Inferior parietal cortex (tissue), 1 donor: ENCODE results near the gene KRTAP21-3.
"Not testable (repeated sequence)": the region's sequence is repeated elsewhere in the genome, so short reads cannot be mapped to it uniquely, and the experiment has no call there.

Experiments used
- DNase-seq: peaks from one replicate; pipeline ENCODE4 v3.0.0-alpha.2; 2016; ENCODE audit errors: extremely low spot score

Gene KRTAP21-3

DNA sequence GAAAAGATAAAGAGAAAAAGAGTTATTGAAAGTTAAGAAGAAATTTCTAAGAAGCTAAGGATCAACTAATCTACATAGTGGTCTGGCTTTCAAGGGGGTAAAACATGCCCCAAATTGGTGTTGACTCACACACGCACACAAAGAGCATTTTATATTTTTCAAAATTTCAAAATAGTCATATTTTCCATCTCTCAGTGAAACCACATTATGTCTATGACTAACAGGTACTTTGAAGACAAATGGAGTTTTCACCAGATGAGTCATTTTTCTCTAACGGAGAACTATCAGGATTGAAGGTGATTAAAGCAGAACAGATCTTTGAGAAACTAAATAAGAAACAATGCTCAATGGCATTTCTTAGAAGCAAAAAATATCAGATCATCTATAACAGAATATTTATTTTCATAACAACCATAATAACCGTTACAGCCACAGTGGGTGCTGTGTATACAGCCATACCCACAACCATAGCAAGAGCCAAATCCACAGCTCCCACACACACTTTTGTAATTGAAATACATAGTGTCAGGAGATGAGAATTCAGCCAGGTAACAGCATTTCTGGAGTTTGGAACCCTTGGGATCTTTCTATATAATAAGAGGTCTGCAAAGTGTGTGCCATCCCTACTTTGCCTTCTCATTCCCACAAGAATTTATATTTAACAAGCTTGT, at the start of gene KRTAP21-3:
Gene KRTAP21-3, minus strand, starts transcription at position 539 of the 671 bp plus-strand sequence. Its CDS starts 18 bp downstream, at position 521.
- DNase-seq, result no peak

- DNase-seq, result no peak
Measured at GRCh38 chr21:30760776-30761175, 42.2 kb upstream of the KRTAP21-3 start.

GRCh38 chr21:30758306-30758705, 39.7 kb upstream of the KRTAP21-3 start:
- no peak for DNase-seq

DNA sequence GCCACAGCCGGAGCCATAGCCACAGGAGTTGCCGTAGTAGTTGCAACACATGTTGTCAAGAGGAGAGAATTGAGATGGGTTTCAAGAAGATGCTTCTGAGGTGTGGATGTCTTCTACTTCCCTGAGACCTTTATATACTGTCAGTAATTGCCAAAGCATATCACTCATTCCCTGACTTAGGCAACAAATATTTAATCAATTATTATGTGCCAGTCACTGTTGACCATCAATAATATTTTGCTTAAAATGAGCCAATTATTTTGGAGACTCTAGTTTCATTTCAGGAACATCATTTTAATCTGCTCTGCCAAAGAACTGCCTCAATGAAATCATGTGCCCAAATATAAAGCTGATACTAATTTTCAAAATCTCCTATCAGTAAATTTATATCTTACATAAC, 36.8 kb upstream of the KRTAP21-3 start, which contains the start of gene KRTAP21-1:
Gene KRTAP21-1, minus strand, starts transcription at position 101 of the 400 bp plus-strand sequence. Its CDS starts 50 bp downstream, at position 51.
- DNase-seq, result not testable (repeated sequence)

- DNase-seq, result no peak
Measured at GRCh38 chr21:30747159-30747558, 28.6 kb upstream of the KRTAP21-3 start, which contains the start of gene KRTAP21-2. Gene KRTAP21-2, minus strand, starts transcription at chr21:30747259. Its CDS starts 57 bp downstream, at chr21:30747202.

- DNase-seq, result no peak
Measured at GRCh38 chr21:30740462-30740861, 21.9 kb upstream of the KRTAP21-3 start.

- DNase-seq, result no peak
Measured at GRCh38 chr21:30733026-30733425, 14.4 kb upstream of the KRTAP21-3 start.

DNA sequence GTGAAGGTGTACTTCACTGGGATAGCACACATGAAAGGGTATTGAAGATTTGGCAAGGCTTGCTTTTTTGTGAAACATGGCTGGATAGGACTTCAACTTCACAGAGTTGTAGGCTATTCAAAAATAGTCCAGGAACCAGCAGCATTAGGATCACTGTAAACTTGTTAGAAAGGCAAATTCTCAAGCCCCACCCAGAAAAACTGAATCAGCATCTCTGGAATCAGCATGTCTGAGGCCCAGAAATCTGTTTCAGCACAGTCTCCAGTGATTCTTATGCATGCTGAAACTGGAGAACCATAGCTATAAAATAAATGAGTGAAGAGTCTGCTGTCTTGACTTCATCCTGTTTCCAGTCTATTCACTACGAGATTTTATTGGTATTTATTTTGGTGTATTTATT, 8.1 kb upstream of the KRTAP21-3 start:
- no peak for DNase-seq

DNA sequence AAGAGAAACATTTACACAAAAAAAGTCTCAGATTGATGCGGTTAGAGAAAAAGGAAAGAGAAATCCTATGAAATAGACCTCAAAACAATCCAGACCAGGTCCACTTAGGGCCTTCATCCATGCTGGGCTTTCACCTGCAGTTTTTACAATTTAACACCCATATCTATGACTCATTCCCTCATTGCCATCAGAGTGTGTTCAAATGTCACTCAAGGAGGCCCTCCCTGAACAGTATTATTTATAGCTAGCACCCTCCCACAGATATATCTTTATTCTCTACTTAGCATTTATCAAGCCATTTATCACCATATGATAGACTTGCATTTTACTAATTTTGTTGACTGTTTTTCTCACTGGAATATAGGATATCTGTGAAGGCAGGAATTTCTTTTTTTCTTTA, 824 bp upstream of the KRTAP21-3 start:
- no peak for DNase-seq

- DNase-seq, result no peak
Measured at GRCh38 chr21:30717105-30717504, 1.5 kb downstream of the KRTAP21-3 start.

- no peak for DNase-seq
Measured at GRCh38 chr21:30714946-30715345, 3.6 kb downstream of the KRTAP21-3 start.

DNA sequence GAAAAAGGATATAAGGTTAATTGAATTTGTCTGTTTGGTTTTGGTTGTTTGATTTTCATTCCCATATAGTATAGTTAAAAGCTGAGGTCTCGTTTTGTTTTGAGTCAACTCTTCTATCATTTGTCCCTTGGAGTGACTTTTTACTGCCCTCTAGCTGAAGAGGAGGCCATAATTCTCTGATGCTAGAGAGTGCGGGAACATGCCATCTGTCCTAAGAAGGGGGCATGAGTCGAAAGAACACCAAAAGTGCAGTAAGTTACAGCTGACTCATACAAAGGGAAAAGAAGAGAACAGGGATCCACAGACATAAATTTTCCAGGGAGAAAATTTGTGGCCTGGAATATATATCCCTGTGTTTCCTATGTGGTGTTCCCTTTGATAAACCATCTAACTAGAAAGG, 4.1 kb downstream of the KRTAP21-3 start:
- DNase-seq, result no peak

DNA sequence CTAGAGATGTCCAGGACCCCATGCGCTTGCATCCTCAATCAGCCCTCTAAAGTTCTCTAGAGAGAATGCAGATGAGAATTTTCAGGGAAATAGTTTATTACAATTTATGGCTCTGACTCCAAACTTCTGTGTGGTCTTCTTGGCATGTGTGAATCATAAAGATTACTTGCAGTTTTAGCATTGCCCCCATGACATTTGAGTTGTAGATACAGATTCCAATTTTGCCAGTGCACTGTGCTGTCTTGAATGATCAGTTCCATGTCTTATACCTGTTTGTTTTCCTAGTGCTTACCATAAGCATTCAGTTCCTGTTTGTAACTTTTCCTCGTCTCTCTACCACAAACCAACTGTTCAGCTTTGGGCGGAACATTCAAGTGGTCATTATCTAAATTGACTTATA, 4.8 kb downstream of the KRTAP21-3 start:
- no peak for DNase-seq

GRCh38 chr21:30710499-30710898, 8.1 kb downstream of the KRTAP21-3 start:
- DNase-seq, result no peak

DNA sequence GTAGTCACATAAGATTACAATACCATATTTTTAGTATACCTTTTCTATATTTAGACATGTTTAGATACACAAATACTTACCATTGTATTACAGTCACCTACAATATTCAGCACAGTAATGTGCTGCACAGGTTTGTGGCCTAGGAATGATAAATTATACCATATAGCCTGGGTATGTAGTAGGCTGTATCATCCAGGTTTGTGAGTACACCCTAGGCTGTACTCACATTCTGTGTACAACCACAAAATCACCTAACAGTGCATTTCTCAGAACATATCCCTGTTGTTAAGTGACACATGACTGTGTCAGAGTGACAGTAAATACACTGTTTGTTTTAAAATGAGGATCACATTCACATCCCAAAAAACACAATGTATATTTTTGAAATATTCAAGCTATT, 11.2 kb downstream of the KRTAP21-3 start:
- DNase-seq, result no peak

GRCh38 chr21:30695956-30696355, 22.6 kb downstream of the KRTAP21-3 start:
- DNase-seq, result no peak

GRCh38 chr21:30689822-30690221, 28.8 kb downstream of the KRTAP21-3 start:
- DNase-seq, result no peak

DNA sequence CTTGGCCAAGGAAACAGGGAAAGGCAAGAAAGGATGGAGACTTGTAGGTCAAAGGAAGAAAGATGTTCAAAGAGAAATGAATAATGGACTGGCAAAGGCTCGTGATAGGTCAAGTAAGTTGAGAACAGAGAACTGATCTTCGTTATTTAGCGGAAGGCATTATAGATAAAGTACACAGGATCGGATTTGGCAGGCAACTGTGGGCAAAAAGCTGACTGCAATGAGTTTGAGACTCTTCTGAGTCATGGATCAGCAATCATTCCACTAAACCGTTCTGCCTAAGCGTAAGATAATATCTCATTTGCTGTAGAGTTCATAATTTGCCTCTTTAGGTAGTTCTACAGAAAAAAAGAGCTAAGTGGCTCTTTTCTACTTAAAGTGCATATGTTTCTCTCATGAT, 34.1 kb downstream of the KRTAP21-3 start:
- DNase-seq, result no peak

GRCh38 chr21:30680586-30680985, 38.0 kb downstream of the KRTAP21-3 start:
- DNase-seq, result no peak

- DNase-seq, result no peak
Measured at GRCh38 chr21:30676737-30677136, 41.8 kb downstream of the KRTAP21-3 start.

- no peak for DNase-seq
Measured at GRCh38 chr21:30674312-30674711, 44.3 kb downstream of the KRTAP21-3 start.

GRCh38 chr21:30672985-30673650, 45.5 kb downstream of the KRTAP21-3 start:
- DNase-seq, result no peak

DNA sequence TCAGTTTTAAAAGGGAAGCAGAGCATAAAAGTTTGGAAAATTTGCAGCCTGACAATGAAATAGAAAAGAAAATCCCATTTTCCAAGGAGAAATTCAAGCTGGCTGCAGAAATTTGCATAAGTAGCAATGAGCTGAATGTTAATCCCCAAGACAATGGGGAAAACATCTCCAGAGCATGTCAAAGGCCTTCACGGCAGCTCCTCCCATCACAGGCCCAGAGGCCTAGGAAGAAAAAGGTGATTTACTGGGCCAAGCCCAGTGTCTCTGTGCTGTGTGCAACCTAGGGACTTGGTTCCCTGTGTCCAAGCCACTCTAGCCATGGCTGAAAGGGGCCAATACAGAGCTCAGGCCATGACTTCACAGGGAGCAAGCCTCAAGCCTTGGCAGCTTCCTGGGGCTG, 49.8 kb downstream of the KRTAP21-3 start:
- DNase-seq, result no peak
